Umbilical cord (tissue), 2 donors: Measurements from ENCODE around the gene HYDIN. TPM values are rescaled to one million over a fixed set of nuclear protein-coding genes. Genes with fewer than 3 reads are reported as not detected.
A peak's percentile ranks its signal among the peaks of the same experiment; 100 is the strongest.

Experiments used
- DNase-seq: peaks from one replicate; pipeline ENCODE4 v3.0.0-alpha.2; 2015; ENCODE audit warnings: low spot score
- total RNA-seq: library from RNA; depleted of rRNA; stranded (reverse); fragments of >200 nt; gene quantifications from one replicate; pipeline ENCODE4 v1.2.3, GENCODE V29; 2014; ENCODE audit warnings: low replicate concordance; ENCODE audit not compliant: insufficient read depth

The HYDIN gene
- total RNA-seq, 1 donor from 2014 or later: 8.2 TPM

- DNase-seq: no peak
Measured at GRCh38 chr16:70789595-70790447, 440.7 kb downstream of the HYDIN start.

GRCh38 chr16:70788668-70789594 is 441.6 kb downstream of the HYDIN start:
- peak; percentile 67 for DNase-seq

- no peak for DNase-seq
Measured at GRCh38 chr16:70786020-70786755, 444.3 kb downstream of the HYDIN start.

- no peak for DNase-seq
Measured at GRCh38 chr16:70784692-70785555, 445.6 kb downstream of the HYDIN start.

- DNase-seq: no peak
Measured at GRCh38 chr16:70782237-70782636, 448.3 kb downstream of the HYDIN start.

- DNase-seq: no peak
Measured at GRCh38 chr16:70781800-70782199, 448.7 kb downstream of the HYDIN start.

GRCh38 chr16:70780546-70780945 is 450.0 kb downstream of the HYDIN start:
- DNase-seq: no peak

GRCh38 chr16:70779361-70779760 is 451.2 kb downstream of the HYDIN start:
- DNase-seq: no peak

- DNase-seq: peak; percentile 96
Measured at GRCh38 chr16:70778901-70779309, 451.6 kb downstream of the HYDIN start.

- DNase-seq: peak; percentile 26
Measured at GRCh38 chr16:70777973-70778406, 452.5 kb downstream of the HYDIN start.

- no peak for DNase-seq
Measured at GRCh38 chr16:70777496-70777895, 453.0 kb downstream of the HYDIN start.

GRCh38 chr16:70775399-70775798 is 455.1 kb downstream of the HYDIN start:
- DNase-seq: no peak

- no peak for DNase-seq
Measured at GRCh38 chr16:70774261-70774660, 456.3 kb downstream of the HYDIN start.

- DNase-seq: no peak
Measured at GRCh38 chr16:70772493-70772892, 458.0 kb downstream of the HYDIN start.

- peak; percentile 61 for DNase-seq
Measured at GRCh38 chr16:70770626-70771552, 459.6 kb downstream of the HYDIN start.

- no peak for DNase-seq
Measured at GRCh38 chr16:70770291-70770625, 460.3 kb downstream of the HYDIN start.

- DNase-seq: no peak
Measured at GRCh38 chr16:70769761-70770160, 460.8 kb downstream of the HYDIN start.

GRCh38 chr16:70769131-70769530 is 461.4 kb downstream of the HYDIN start:
- DNase-seq: no peak

- peak; percentile 19 for DNase-seq
Measured at GRCh38 chr16:70768203-70768580, 462.3 kb downstream of the HYDIN start.
